Kidney glomerular epithelial cell (primary cell): ENCODE measurements around the gene LRRC28.

Experiments used
- DNase-seq: peaks from one replicate; lab custom pipeline; 2025; lab: John Stamatoyannopoulos, UW

Gene LRRC28

DNA sequence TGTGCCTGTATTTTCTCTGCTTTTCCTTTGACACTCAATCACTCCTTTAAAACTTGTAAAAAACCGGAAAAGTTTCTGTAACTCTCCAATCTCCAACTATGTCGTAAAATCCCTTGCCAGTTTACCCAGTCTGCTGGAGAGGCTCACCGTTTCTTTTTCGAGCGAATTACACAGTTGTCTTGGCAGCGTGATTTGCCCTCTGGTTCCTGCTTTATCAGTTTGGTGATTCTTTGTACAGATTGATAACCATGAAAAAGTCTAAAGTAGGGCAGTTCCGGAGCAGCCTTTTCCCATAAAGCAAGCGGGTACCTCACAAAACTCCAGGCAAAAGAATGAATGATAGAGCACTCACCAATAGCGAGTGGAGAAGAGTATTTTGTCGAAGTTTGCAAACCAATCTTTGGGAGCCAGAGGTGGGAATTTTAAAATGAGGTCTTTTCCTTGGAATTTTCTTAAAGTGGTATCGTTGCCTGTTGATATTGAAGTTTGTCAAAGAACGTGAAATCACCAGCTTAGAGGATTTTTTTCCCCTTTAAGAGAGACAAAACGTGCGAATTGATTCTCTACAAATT lies 1.9 kb upstream of the LRRC28 start, which contains the start of gene TTC23:
Gene TTC23, minus strand, starts transcription at position 312 of the 572 bp plus-strand sequence. CDS start 20,869 bp downstream, outside the sequence.
- peak; percentile 98 for DNase-seq

DNA sequence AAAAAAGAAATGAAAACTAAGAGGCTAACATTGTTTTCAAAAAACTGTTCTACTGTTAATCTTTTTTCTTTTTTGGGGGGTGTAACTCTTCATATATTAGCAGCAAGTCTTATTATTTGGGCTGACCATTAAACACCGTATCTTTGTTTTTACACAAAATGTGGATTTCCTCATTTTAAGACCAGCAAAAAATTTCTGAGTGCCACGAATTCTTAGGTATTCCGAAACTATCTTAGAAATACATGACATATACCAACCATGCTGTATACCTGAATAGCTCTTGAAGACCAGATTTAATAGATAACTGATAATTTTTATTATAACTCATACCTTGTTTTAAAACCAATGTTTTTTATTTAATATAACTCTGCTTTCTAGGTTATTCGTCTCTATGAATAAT lies 1.3 kb upstream of the LRRC28 start:
- DNase-seq: no peak

DNA sequence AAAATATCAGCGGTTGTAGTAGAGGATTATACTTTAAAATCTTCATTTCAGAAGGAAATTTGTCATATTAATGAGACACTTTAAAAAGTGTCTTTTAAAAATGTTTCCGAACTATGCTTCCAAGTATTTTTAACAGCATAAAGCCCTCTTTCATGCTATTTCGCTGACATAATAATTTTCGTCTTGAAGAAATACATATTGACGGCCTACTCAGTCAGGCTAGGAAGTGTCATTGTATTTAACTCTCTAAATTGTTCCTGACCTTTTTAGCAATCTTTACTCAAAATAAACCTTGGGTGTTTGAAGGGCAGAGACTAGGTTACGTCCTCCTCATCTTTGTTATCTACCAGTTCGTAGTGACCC lies 806 bp upstream of the LRRC28 start:
- no peak for DNase-seq

DNA sequence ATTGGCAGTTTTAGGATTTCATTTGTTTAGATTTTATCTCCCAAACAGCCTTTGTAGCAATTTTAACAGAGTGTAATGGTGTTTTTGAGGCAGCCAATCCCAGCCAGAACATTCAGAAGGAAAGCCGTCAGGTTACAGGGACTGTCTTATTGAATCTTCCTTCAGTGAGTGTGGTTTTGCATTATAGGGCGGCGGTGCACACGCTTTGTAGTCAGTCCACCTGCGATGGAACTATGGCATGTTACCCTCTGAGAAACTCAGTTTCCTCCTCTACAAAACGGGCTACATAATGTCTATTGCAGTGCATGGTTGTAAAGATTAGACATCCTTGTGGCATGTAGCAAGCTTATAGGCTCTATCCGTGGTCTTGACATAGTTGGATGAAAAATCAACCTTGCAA lies 1.0 kb downstream of the LRRC28 start:
- DNase-seq: no peak

DNA sequence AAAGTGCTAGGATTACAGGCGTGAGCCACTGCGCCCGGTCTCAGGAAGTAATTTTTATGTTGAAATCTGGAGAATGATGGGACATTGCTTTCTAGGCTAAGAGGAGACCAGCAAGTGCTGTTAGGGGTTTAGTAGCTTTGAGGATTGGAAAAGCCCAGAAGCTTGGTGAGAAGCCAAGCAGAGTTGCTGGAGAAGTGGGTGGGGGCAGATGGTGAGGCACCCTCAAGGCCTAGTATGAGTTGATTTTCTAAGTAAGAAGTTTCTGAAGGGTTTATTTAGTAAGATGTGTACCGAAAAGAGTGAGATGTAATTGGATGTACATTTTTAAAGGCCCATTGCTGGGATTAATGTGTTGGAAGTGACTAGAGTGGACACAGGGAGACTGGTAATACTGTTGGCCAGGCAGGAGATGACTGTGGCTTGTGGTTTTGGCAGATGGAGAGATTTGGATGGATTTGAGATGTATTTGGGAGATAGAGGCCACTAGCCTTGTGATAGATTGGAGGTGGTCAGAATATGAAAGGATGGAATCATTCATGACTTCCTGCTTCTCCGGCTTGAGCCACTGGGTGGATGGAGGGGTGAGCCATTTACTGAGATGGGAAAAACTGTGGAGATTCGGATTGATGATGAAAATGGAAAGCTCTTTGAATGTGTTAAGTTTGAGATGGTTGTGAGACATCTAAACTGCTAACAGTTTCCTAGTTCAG lies 2.3 kb downstream of the LRRC28 start:
- DNase-seq: no peak

DNA sequence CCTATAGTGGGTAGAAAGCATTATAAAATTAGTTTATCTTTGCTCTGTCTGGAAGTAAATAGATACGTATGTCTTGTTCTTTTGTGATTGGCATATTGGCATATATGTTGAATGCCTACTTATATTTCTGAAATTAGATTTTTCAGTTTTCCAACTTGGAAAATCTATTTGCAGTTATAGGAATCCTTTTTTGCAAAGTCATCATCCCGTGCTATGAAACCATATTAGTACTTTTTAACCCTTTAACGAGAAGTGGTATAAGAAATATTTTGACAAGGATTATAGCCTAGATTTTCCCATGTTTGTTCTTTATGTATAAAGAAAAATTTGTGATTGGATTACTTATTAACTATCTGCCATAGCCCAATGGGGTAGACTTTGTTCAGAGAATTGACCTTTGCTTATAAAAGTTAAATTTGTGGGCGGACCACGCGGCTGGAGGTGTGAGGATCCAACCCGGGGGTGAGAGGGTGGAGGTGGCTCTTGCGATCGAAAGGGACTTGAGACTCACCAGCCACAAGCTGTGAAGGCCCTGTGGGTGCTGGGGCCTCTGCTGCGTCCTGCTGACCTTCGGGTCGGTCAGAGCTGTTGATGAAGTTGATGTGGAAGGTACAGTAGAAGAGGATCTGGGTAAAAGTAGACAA lies 5.9 kb downstream of the LRRC28 start:
- no peak for DNase-seq

DNA sequence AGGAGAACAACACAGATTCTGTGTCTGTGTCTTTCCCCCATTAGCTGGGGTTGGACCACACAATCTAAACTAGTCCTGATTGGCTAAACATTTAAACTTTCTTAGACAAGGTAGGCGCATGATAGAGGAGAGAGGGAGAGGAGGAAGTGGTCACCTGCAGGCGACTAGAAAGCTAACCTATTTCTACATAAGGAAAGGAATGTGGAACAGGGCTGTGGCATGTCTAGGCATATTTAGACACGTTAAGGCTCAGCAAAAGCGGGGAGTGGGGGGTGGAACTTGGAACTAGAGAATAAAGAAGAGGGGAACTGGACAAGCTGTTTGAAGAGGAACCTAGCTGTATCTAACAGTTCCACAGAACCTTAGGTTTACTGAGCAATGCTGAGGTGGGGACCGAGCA lies 12.8 kb downstream of the LRRC28 start:
- no peak for DNase-seq

DNA sequence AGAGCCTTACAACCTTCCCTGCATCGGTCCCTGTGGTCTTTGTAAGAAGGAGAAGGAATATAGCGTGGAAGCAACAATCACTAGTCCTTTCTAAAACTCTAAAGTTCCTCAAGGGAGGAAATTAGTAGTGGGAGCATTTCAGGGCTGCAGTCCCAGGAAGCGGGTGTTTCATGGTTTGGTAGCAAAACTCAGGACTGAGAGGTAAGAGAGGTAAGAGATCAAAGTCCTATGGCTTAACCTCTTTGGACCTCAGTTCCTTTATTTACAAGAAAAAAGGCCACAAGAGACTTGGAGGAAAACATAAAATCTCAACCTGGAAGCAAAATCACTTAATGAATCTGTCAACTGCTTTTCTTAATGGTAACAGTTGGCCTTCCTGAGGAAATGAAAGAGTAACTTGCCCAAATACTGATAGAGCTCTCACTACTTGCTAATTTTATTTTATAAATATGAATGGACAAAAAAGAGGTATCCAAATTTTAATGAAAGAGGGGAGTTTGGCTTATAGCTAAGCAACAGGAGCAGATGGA lies 14.3 kb downstream of the LRRC28 start:
- DNase-seq: no peak

DNA sequence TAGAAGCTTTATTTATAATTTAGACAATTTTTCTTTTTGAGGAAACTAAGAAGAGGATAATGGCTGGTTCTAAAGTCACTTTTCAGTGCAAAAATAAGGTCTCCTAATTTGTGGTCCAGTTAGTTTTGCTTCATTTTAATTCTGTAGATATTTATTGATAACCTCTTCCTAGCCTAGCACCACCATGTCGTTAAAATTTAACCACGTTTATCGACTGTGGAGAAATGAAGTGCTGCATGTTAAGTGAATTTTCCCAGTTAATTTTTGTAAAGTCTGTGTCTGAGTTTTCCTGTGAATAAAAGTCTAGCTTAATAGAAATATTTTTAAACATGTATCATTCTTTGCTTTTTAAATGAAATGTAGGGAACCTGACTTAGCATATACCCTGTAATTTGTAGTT lies 16.7 kb downstream of the LRRC28 start:
- no peak for DNase-seq

DNA sequence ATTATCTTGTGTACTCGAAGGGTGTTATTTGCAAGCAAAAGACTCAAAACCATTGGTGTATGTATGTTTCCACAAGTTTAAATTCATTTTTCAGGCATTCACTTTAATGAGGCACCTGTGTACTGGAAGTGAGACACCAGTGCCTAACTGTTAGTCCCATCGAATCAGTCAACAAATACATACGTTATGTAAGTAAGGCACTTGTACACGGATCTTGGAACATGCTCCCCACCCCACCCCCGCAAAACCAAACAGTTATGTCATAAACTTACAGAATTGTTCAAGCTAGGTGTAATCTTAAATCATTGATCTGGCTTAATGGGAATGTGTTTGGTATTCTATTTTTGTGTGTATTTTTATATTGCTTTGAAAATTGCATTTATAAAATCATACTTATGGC lies 17.1 kb downstream of the LRRC28 start:
- DNase-seq: no peak

DNA sequence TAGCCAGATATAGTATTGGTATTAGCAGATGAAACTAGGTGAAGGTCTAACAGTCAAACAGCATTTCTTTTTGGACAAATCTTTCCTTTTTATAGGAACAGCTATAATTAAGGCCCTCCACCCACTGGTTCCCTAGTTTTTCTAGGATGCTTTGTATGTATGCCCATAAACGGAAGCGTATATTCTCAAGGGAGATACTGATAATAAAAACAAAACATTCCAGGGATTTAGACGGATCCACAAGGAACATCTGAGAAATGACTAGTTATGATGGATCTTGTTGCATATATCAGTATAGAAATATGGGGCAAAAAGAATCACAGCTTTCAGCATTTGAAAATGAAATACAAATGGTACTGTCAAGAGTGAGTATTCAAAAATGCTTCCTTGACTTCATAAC lies 22.5 kb downstream of the LRRC28 start:
- no peak for DNase-seq

DNA sequence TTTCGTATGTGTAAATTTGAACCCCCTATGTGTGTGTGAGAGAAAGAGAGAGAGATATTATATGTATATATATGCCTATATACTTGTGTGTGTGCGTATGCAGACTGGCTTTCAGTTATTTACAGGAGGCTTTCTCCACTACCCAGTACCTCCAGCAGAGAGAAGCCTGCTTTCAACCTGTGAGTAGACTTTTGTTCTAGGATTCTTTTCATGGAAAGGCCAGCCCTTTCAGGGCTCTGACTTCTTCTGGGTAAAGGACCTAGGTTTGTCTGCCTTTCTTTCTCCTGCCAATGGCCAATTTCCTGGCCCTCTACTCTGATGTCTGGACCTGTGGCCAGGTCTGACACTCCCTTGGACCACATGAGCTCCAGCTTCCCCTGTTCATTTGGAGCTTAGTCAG lies 23.8 kb downstream of the LRRC28 start:
- no peak for DNase-seq

DNA sequence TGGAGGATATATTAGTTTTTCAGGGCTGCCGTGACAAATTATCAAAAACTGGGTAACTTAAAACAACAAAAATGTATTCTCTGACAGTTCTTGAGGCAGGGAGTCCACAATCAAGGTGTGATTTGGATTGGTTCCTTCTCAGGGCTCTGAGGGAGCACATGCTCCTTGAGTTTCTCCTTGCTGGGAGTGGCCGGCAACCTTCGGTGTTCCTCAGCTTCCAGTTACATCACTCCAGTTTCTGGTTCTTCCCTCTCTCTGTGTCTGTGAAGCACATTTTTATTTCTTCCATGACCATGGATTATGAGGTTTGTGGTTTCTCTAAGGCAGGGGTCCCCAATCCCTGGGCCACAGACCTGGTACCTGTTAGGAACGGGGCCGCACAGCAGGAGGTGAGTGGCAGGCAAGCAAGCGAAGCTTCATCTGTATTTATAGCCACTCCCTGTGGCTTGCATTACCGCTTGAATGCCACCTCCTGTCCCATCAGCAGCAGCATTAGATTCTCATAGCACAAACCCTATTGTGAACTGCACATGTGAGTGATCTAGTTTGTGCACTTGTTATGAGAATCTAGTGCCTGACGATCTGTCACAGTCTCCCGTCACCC lies 24.3 kb downstream of the LRRC28 start:
- no peak for DNase-seq

DNA sequence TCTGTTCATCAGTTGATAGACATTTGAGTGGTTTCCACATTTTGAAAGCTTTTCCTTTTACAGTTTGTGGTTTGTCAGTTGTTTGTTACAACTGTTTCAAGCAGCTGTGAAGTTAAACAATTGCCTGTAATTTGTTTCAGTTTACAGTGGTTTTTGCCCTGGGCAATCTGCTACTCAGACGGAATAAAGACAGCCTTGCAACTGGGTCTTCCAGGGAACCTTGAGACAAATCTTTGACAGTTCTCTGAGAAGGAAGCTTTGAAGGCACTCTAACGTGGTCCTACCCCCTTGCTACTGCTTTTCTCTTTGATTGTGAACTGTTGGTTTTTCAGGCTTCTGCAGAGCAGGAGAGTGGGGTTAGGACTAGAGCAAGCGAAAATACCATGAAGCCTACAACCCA lies 28.0 kb downstream of the LRRC28 start:
- no peak for DNase-seq

DNA sequence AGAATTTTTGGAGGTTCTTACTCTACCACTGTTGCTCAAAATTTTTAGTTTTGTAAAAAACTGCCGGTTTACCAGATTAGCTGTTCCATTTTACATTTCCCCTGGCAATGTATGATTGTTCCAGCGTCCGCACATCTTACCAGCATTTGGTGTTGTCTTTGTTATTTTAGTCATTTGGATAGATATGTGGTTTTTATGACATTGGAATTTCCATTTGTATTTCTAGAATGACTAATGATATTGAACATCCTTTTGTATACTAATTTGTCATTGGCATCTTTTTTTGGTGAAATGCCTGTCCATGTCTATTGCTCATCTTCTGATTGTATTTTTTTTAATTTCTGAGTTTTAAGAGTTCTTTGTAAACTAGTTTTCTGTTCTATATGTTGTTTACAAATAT lies 28.5 kb downstream of the LRRC28 start:
- DNase-seq: no peak

DNA sequence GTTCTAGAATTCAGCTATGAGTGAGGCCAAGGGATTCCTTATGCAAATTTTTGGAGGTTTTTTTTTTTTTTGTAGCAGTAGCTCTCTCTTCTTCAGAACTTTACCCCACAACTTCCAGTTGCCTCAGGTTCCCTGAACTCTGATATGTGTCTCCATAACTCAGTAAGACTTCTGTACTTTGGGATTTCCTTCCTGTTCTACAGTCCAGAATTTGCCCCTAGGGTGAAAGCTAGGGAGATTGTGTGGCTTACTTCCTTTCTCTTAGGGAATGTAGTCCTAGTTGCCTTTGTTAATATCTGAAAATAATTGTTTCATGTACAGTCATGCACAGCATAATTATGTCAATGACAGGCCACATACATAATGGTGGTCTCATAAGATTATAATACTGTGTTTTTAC lies 30.8 kb downstream of the LRRC28 start:
- DNase-seq: no peak

DNA sequence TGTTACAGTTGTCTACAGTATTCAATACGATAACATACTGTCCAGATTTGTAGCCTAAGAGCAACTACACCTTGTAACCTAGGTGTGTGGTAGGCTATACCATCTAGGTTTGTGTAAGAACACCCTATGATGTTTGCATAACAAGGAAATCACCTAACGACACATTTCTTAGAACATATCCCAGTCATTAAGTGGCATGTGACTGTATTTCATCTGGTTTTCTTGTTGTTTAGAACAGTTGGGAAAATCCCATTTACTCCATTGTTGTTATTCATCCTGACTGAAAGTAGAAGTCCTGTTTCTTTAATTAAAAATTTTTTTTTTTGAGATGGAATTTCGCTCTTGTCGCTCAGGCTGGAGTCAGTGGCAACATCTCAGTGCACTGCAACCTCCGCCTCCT lies 31.3 kb downstream of the LRRC28 start:
- DNase-seq: no peak

DNA sequence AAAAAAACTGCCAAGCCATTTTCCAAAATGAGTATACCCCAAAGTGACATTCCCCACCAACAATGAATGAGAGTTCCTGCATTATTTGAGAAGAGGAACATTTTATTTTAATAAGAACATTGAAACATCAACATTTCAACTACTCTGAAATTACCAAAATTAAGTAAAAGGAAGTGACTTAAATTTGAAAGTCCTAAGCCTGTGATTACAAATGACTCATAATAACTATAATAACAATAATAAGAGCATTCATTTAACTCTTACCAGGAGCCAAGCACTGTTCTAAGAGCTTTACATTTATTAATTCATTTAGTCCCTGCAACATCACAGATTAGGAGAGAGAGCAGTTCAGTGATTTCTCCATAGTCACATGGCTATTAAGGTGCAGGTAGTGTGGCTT lies 32.4 kb downstream of the LRRC28 start:
- DNase-seq: no peak

DNA sequence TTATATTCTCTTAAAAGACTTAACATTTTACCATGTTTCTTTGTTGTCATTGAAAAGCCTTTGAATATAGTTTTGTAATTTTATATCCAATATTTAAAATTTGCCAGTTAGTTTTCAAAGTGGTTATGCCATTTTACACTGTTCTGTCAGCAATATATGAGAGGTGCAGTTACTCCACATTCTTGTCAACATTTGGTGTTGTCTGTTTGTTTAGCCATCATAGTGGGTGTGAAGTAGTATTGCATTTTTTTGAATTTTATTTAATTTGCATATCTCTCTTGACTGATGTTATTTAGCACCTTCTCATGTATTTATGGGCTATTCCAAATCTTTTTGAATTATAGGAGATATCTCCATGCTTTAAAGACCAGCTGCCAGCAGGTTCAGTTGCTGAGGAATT lies 40.4 kb downstream of the LRRC28 start:
- no peak for DNase-seq

DNA sequence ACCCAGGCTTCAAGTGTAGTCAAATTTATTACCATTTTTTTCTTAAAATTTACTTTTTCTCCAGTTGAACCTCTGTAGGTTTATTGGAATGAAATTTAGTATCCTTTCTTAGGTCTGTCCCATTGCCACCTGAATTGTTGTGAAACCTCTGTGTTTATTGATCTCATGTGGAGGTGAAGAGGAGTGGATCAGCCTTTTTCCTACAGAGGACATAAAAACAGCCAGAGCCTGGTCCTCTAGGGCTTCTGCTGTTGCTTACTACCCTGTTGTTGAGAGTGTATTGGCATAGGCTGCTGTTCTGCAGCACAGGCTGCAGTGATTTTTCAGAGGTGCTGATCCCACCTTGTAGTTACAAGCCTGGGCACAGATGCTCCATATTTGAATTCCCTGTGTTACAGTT lies 44.6 kb downstream of the LRRC28 start:
- no peak for DNase-seq

DNA sequence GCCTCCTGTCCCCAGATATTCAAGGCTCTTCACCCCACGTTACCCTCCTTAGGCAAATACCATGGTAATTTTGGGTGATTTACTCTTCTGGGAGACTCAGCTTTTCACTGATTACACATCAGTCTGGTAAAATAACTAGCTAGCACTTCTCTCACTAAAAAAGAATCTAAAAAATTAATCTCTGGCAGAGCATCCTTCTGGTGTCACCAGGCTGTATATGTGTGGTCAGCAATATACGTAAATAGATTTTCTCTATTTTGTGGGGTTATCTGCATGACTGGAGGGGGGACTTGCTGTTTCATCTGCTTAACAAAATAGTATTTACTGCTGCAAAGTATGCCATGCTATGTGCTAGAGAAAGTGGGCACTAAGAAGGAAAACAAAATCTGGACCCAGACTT lies 45.1 kb downstream of the LRRC28 start:
- DNase-seq: no peak

DNA sequence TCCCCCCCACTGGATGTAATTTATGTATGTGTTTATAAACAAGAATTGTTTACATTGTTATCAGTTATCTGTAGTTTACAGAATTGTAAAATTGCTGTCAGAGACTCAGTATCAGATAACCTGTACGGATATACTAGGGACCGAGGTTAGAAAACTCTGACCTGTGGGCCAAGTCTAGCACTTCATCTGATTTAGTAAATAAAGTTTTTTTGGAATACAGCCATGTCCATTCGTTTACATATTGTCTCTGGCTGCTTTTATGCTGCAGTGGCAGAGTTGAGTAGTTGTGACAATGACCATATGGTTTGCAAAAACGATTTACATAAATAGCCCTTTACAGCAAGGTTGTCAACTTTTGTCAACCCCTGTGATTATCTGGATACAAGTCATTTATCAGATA lies 52.6 kb downstream of the LRRC28 start:
- no peak for DNase-seq
